Prostate gland (tissue), 2 donors: Measurements from ENCODE around the gene OGFOD3. TPM values are rescaled to one million over a fixed set of nuclear protein-coding genes. Genes with fewer than 3 reads are reported as not detected.

Experiments
- DNase-seq: peaks from one replicate; pipeline ENCODE4 v3.0.0-alpha.2; 2019; ENCODE audit warnings: low spot score
- H3K27ac ChIP-seq, 2 donors: fragments of 200-600 bp; sonication (generic); 2 replicates each; pipeline ENCODE4 v1.5.1; 2017 to 2019
- H3K27me3 ChIP-seq: fragments of 200-600 bp; sonication (generic); replicated peaks from 2 replicates; pipeline ENCODE4 v1.5.1; 2019; ENCODE audit not compliant: insufficient read depth
- H3K36me3 ChIP-seq, 2 donors: fragments of 200-600 bp; sonication (generic); 1 replicate in 1 of 2; 2 replicates in 1 of 2; pipeline versions ENCODE4 v1.5.1 to v1.8.1; 2017 to 2019
- H3K4me1 ChIP-seq: fragments of 200-600 bp; sonication (generic); replicated peaks from 2 replicates; pipeline ENCODE4 v1.5.1; 2019
- H3K4me3 ChIP-seq, 2 donors: fragments of 200-600 bp; sonication (generic); 2 replicates each; pipeline ENCODE4 v1.5.1; 2017 to 2019
- H3K9me3 ChIP-seq: fragments of 200-600 bp; sonication (generic); 2 replicates; pipeline ENCODE4 v1.5.1; 2017
- POLR2A ChIP-seq: fragments of 450-650 bp; IDR thresholded peaks from one replicate; pipeline ENCODE4 v1.6.1; 2016; ENCODE audit warnings: antibody characterized with exemption, mild to moderate bottlenecking
- POLR2AphosphoS5 ChIP-seq: sonication (generic); formaldehyde crosslinking; IDR thresholded peaks from one replicate; pipeline ENCODE4 v1.6.1; 2017; ENCODE audit warnings: antibody characterized with exemption
- WGBS: methylation state at CpG from one replicate; pipeline ENCODE4 v1.1.5; 2018; 5-methylcytosine and 5-hydroxymethylcytosine counted together
- intact Hi-C: fragments of 100-400 bp; cut with DNase I; formaldehyde crosslinking; loops from one replicate; pipeline ENCODE4 v1.14.2; 2022
- total RNA-seq, 2 donors: library from RNA; depleted of rRNA; stranded (reverse); fragments of >200 nt; gene quantifications; one replicate each; pipeline ENCODE4 v1.1.0, GENCODE V29; 2016
- TF ChIP-seq, protein P1 (sequence below), 4 experiments: fragments of 200-600 bp in 2 of 4; fragments of 450-650 bp in 2 of 4; sonication (generic) in 2 of 4; IDR thresholded peaks; 1 replicate in 3 of 4; 2 replicates in 1 of 4; pipeline ENCODE4 v1.5.1; 2016 to 2019; ENCODE audit warnings: antibody characterized with exemption in 4 of 4, mild to moderate bottlenecking in 2 of 4, moderate library complexity in 2 of 4

OGFOD3 gene
- total RNA-seq, 2 donors from 2014 or later: 41.0 to 65.8 TPM

DNA sequence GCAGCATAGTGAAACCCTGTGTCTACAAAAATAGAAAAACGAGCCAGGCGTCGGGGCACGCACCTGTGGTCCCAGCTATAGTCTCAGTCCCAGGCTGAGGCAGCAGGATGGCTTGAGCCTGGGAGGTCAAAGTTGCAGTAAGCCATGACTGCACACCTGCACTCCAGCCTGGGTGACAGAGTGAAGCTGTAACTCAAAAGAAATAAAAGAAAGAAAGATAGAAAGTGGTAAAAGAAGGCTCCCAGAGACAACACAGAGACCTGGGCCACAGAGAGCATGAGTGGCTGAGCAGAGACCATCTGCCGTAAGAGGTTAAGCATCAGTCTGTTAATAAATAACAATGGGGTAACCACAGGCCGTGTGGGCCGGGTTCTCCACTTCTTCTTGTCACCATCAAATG is 15.5 kb downstream of the OGFOD3 start:
- Histone ChIP-seq H3K4me3 (no peak overlapping the region), H3K36me3 (peaks cover 0 to 12% of the 10 kb centered on the region in 2 donors), H3K9me3 (no peaks in the 10 kb centered on the region), H3K27ac (no peak overlapping the region), H3K4me1 (no peaks in the 10 kb centered on the region), H3K27me3 (no peaks in the 10 kb centered on the region)
- TF ChIP-seq POLR2AphosphoS5: no peak
- no peak for TF ChIP-seq POLR2A
- DNase-seq: no peak
- WGBS: 84% methylated on average over 7 of the region's 7 CpGs
- intact Hi-C loops: no loop called here

DNA sequence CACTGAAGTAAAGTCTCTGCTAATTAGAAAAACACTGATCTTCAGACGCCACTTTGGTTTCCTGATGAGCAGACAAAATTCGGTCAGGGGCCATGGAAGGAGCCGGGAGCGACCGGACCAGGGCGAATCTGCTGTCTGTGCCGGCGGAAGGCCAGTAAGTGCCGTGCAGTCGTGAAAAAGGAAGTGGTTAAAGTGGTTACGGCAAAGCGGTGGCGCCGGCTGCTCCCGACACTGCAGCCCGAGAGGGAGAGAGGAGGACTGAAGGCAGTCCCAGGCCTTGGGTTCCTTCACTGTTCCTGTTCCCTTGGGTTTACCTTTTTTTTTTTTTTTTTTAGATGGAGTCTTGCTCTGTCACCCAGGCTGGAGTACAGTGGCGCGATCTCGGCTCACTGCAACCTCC is 17.6 kb downstream of the OGFOD3 start:
- intact Hi-C loops: no loop called here
- TF ChIP-seq, protein P1, sequence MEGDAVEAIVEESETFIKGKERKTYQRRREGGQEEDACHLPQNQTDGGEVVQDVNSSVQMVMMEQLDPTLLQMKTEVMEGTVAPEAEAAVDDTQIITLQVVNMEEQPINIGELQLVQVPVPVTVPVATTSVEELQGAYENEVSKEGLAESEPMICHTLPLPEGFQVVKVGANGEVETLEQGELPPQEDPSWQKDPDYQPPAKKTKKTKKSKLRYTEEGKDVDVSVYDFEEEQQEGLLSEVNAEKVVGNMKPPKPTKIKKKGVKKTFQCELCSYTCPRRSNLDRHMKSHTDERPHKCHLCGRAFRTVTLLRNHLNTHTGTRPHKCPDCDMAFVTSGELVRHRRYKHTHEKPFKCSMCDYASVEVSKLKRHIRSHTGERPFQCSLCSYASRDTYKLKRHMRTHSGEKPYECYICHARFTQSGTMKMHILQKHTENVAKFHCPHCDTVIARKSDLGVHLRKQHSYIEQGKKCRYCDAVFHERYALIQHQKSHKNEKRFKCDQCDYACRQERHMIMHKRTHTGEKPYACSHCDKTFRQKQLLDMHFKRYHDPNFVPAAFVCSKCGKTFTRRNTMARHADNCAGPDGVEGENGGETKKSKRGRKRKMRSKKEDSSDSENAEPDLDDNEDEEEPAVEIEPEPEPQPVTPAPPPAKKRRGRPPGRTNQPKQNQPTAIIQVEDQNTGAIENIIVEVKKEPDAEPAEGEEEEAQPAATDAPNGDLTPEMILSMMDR (IDR thresholded peaks at IDR 0.05): no peak
- TF ChIP-seq POLR2A: no peak
- no peak for TF ChIP-seq POLR2AphosphoS5
- no peak overlapping the region for H3K27ac ChIP-seq
- no peak for DNase-seq
- H3K4me3 ChIP-seq: no peak overlapping the region
- WGBS: 81% methylated on average over 19 of the region's 19 CpGs
- H3K27me3 ChIP-seq: no peaks in the 10 kb centered on the region
- H3K9me3 ChIP-seq: no peaks in the 10 kb centered on the region
- H3K4me1 ChIP-seq: no peaks in the 10 kb centered on the region
- H3K36me3 ChIP-seq: peaks cover 0 to 12% of the 10 kb centered on the region in 2 donors

DNA sequence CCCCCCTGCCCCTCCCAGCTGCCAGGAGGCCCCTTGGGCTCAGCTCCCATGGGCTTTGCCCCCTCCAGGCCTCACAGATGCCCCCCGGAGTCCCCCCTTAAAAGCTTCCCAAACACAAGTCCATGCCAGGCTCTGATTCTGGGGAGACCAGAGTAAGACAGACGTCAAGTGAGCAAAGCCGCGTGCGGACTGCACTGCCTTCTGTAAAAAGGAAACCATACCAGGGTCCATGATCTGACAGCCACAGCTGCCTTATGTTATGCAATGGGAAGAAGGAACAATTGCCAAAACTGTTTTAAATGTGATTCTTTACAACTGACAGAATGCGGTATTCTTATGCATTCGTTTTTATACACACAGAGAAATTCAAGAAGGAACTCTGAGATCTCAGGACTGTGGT is 18.2 kb downstream of the OGFOD3 start:
- Histone ChIP-seq H3K27ac (no peak overlapping the region), H3K36me3 (peaks cover 0 to 12% of the 10 kb centered on the region in 2 donors), H3K4me1 (no peaks in the 10 kb centered on the region), H3K4me3 (no peak overlapping the region), H3K9me3 (no peaks in the 10 kb centered on the region), H3K27me3 (no peaks in the 10 kb centered on the region)
- intact Hi-C loops: no loop called here
- 66% methylated on average over 7 of the region's 7 CpGs for WGBS
- TF ChIP-seq POLR2AphosphoS5: no peak
- no peak for TF ChIP-seq POLR2A
- TF ChIP-seq, protein P1 (IDR thresholded peaks at IDR 0.05): no peak
- DNase-seq: no peak

DNA sequence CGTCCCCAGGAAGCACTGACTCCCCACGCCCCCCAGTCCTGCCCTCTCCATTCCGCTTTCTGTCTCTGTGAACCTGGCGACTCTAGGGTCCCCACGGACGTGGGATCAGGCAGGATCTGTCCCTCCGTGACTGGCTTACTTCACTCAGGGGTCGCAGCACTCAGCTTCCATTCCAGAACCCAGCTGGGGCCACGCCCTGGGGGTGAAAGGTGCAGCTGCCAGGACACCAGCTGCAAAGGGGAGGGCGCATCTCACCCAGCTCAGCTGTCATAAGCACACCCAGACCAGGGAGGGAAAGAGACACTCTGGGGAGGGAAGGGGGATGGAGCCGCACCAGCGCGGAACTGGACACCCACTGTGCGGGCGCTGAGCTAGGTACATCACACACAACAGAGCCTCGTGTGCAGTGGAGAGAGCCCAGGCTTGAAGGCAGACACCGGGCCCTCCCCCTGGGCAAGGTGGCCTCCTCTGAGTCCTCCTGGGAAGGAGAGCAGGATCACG is 18.7 kb downstream of the OGFOD3 start:
- H3K36me3 ChIP-seq: peaks cover 0 to 12% of the 10 kb centered on the region in 2 donors

DNA sequence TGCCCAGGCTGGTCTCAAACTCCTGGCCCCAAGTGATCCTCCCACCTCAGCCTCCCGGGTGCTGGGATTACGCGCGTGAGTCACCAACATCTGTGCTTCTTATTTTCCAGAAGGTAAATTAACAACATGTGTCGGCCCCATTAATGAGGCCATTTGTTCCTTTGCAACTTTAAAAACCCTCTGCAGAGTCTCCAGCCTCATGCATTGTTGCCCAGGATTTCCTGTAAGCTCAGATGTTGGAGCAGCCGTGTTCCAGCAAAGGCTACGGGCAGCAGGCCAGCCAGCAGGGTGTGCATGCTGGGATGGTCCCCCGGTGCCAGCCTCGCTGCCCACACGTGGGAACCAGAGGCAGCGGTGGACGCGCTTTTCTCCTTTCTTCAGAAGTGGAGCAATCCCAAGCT is 19.3 kb downstream of the OGFOD3 start:
- Histone ChIP-seq H3K9me3 (no peaks in the 10 kb centered on the region), H3K27me3 (no peaks in the 10 kb centered on the region), H3K36me3 (peaks cover 0 to 9% of the 10 kb centered on the region in 2 donors), H3K4me3 (no peak overlapping the region), H3K4me1 (no peaks in the 10 kb centered on the region), H3K27ac (no peak overlapping the region)
- TF ChIP-seq POLR2AphosphoS5 (no peak), POLR2A (no peak)
- TF ChIP-seq, protein P1 (IDR thresholded peaks at IDR 0.05): no peak
- intact Hi-C loops: no loop called here
- no peak for DNase-seq
- WGBS: 44% methylated on average over 13 of the region's 13 CpGs

More for the DNA sequence above, 18.7 kb downstream of the OGFOD3 start:
- Histone ChIP-seq H3K27me3 (no peaks in the 10 kb centered on the region), H3K4me3 (no peak overlapping the region), H3K27ac (no peak overlapping the region), H3K4me1 (no peaks in the 10 kb centered on the region), H3K9me3 (no peaks in the 10 kb centered on the region)
- intact Hi-C loops: no loop called here
- DNase-seq: no peak
- 76% methylated on average over 16 of the region's 18 CpGs for WGBS
- TF ChIP-seq, protein P1 (IDR thresholded peaks at IDR 0.05): no peak
- TF ChIP-seq POLR2AphosphoS5 (no peak), POLR2A (no peak)
